ENCODE measurements around the gene ADRB2.

The ADRB2 gene

GRCh38 chr5:148831590-148832565 lies 5.5 kb downstream of the ADRB2 start:
- no peak for DNase-seq (ENCODE audit: low read depth)

- DNase-seq (ENCODE audit: low read depth): no peak
Observed at GRCh38 chr5:148833122-148833521, 6.7 kb downstream of the ADRB2 start.

GRCh38 chr5:148833925-148834324 lies 7.5 kb downstream of the ADRB2 start:
- DNase-seq (ENCODE audit: low read depth): no peak

- DNase-seq (ENCODE audit: low read depth): no peak
Observed at GRCh38 chr5:148834689-148835088, 8.3 kb downstream of the ADRB2 start.

GRCh38 chr5:148836272-148837250 lies 10.2 kb downstream of the ADRB2 start:
- no peak for DNase-seq (ENCODE audit: low read depth)

- no peak for DNase-seq (ENCODE audit: low read depth)
Observed at GRCh38 chr5:148837383-148837782, 11.0 kb downstream of the ADRB2 start.

GRCh38 chr5:148838357-148838756 lies 11.9 kb downstream of the ADRB2 start:
- no peak for DNase-seq (ENCODE audit: low read depth)

- no peak for DNase-seq (ENCODE audit: low read depth)
Observed at GRCh38 chr5:148839960-148840359, 13.5 kb downstream of the ADRB2 start.

- DNase-seq (ENCODE audit: low read depth): no peak
Observed at GRCh38 chr5:148840531-148840930, 14.1 kb downstream of the ADRB2 start.

GRCh38 chr5:148841519-148841918 lies 15.1 kb downstream of the ADRB2 start:
- DNase-seq (ENCODE audit: low read depth): no peak

GRCh38 chr5:148842161-148842560 lies 15.8 kb downstream of the ADRB2 start:
- no peak for DNase-seq (ENCODE audit: low read depth)

GRCh38 chr5:148843510-148844318 lies 17.3 kb downstream of the ADRB2 start:
- DNase-seq (ENCODE audit: low read depth): no peak

GRCh38 chr5:148844433-148845280 lies 18.2 kb downstream of the ADRB2 start:
- no peak for DNase-seq (ENCODE audit: low read depth)

- no peak for DNase-seq (ENCODE audit: low read depth)
Observed at GRCh38 chr5:148846930-148847329, 20.5 kb downstream of the ADRB2 start.

- DNase-seq (ENCODE audit: low read depth): no peak
Observed at GRCh38 chr5:148847456-148847855, 21.0 kb downstream of the ADRB2 start.

- no peak for DNase-seq (ENCODE audit: low read depth)
Observed at GRCh38 chr5:148848393-148849031, 22.1 kb downstream of the ADRB2 start.

GRCh38 chr5:148849461-148849860 lies 23.1 kb downstream of the ADRB2 start:
- no peak for DNase-seq (ENCODE audit: low read depth)

GRCh38 chr5:148850836-148851235 lies 24.4 kb downstream of the ADRB2 start:
- DNase-seq (ENCODE audit: low read depth): no peak

GRCh38 chr5:148853868-148854267 lies 27.5 kb downstream of the ADRB2 start:
- DNase-seq (ENCODE audit: low read depth): no peak
